Gastrocnemius medialis (tissue), 4 donors: ENCODE results near the gene TEX36. TPM values are rescaled to one million over a fixed set of nuclear protein-coding genes. Genes with fewer than 3 reads are reported as not detected.

Experiments used
- ATAC-seq, 2 donors: fragments of 150-250 bp; one replicate each; pipeline ENCODE4 v1.9.1; 2016
- DNase-seq, 2 donors: peaks; one replicate each; pipeline ENCODE4 v3.0.0-alpha.2; 2019
- H3K27ac ChIP-seq, 4 donors: fragments of 200-600 bp; sonication (generic); 1 replicate in 1 of 4; 2 replicates in 3 of 4; pipeline ENCODE4 v1.5.1; 2016 to 2018; ENCODE audit warnings: mild to moderate bottlenecking in 2 of 4, moderate library complexity in 1 of 4
- H3K27me3 ChIP-seq, 3 donors: fragments of 200-600 bp; sonication (generic) in 2 of 3; 1 replicate in 1 of 3; 2 replicates in 2 of 3; pipeline versions ENCODE4 v1.5.1 to v1.6.0; 2016 to 2019; ENCODE audit warnings: mild to moderate bottlenecking in 1 of 3, moderate library complexity in 1 of 3
- H3K36me3 ChIP-seq, 2 donors: fragments of 200-600 bp; sonication (generic) in 1 of 2; one replicate each; pipeline ENCODE4 v1.5.1; 2017 to 2018
- H3K4me1 ChIP-seq, 2 donors: fragments of 200-600 bp; sonication (generic) in 1 of 2; one replicate each; pipeline ENCODE4 v1.5.1; 2016 to 2017; ENCODE audit warnings: mild to moderate bottlenecking in 2 of 2
- H3K4me3 ChIP-seq, 4 donors: fragments of 200-600 bp; sonication (generic) in 3 of 4; 1 replicate in 1 of 4; 2 replicates in 3 of 4; pipeline ENCODE4 v1.5.1; 2016 to 2019; ENCODE audit warnings: mild to moderate bottlenecking in 2 of 4
- H3K9me3 ChIP-seq, 3 donors: fragments of 200-600 bp; sonication (generic) in 2 of 3; 1 replicate in 1 of 3; 2 replicates in 2 of 3; pipeline ENCODE4 v1.5.1; 2016 to 2019
- CTCF ChIP-seq, 5 experiments: fragments of 450-650 bp in 3 of 5; fragments of 200-600 bp in 2 of 5; sonication (generic) in 2 of 5; IDR thresholded peaks in 4 of 5; conservative IDR thresholded peaks in 1 of 5; 1 replicate in 4 of 5; 2 replicates in 1 of 5; pipeline ENCODE4 v1.5.1; 2016 to 2019; ENCODE audit warnings: antibody characterized with exemption in 5 of 5, mild to moderate bottlenecking in 3 of 5, moderate library complexity in 3 of 5
- POLR2A ChIP-seq, 2 donors: fragments of 450-650 bp; IDR thresholded peaks; one replicate each; pipeline ENCODE4 v1.6.1; 2017; ENCODE audit warnings: antibody characterized with exemption in 2 of 2, mild to moderate bottlenecking in 2 of 2, moderate library complexity in 2 of 2
- in situ Hi-C, 4 donors: fragments of 200-750 bp; cut with MboI; loops; one replicate each; pipeline versions ENCODE4 v1.15.0 to v1.8.0; 2017; ENCODE audit warnings: low sequenced_read_pairs in 4 of 4
- intact Hi-C: fragments of 100-400 bp; cut with DNase I; formaldehyde crosslinking; loops from one replicate; pipeline ENCODE4 v1.15.1; 2023; ENCODE audit warnings: low total_unique reads
- total RNA-seq, 4 donors: library from RNA; depleted of rRNA; stranded (reverse); fragments of >200 nt; gene quantifications; one replicate each; pipeline versions ENCODE4 v1.1.0 to v1.2.3, GENCODE V29; 2016

TEX36 gene
- total RNA-seq, 4 donors from 2014 or later = not detected

GRCh38 chr10:125672884-125673283, 10.1 kb downstream of the TEX36 start:
- intact Hi-C loops (no loop called here), in situ Hi-C loops (no loop called here)
- H3K27ac ChIP-seq = no peak overlapping the region
- no peaks in the 10 kb centered on the region for H3K4me1 ChIP-seq
- H3K9me3 ChIP-seq = peaks cover 0 to 5% (median 3%) of the 10 kb centered on the region in 3 donors
- H3K27me3 ChIP-seq = peaks cover 0 to 3% (median 0%) of the 10 kb centered on the region in 3 donors
- H3K4me3 ChIP-seq = no peak overlapping the region
- TF ChIP-seq POLR2A (IDR thresholded peaks at IDR 0.05) (no peak), CTCF (IDR thresholded peaks at IDR 0.05 in 4 of 5, conservative IDR thresholded peaks at IDR 0.05 in 1 of 5) (no peak)
- DNase-seq (no peak), ATAC-seq (no peak)
- no peaks in the 10 kb centered on the region for H3K36me3 ChIP-seq

DNA sequence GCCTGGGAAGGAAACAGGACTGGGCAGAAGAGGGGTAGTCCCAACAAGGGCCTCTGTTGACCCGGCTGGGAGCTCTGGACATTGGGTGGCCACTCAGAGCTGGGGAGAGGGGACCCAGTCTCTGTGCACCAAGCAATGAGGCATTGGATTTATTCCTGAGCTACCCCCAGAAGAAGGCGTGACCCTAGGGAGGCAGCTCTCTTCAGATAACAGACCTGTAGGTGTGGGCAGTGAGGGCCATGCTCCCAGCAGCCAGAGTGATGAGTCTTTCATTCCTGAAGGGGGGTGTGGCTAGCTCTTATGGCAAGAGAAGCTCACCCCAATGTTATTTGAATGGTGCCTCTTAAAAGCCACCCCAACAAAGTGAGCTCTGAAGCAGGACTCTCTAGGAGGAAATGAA, 20.4 kb downstream of the TEX36 start:
- ATAC-seq (no peak), DNase-seq (no peak)
- no peak for TF ChIP-seq POLR2A (IDR thresholded peaks at IDR 0.05)
- TF ChIP-seq CTCF (IDR thresholded peaks at IDR 0.05 in 4 of 5, conservative IDR thresholded peaks at IDR 0.05 in 1 of 5) = no peak
- Histone ChIP-seq H3K4me1 (no peaks in the 10 kb centered on the region), H3K27me3 (no peaks in the 10 kb centered on the region), H3K9me3 (peaks cover 0 to 4% (median 0%) of the 10 kb centered on the region in 3 donors), H3K27ac (no peak overlapping the region), H3K4me3 (no peak overlapping the region), H3K36me3 (no peaks in the 10 kb centered on the region)
- in situ Hi-C loops = no loop called here
- intact Hi-C loops = no loop called here

DNA sequence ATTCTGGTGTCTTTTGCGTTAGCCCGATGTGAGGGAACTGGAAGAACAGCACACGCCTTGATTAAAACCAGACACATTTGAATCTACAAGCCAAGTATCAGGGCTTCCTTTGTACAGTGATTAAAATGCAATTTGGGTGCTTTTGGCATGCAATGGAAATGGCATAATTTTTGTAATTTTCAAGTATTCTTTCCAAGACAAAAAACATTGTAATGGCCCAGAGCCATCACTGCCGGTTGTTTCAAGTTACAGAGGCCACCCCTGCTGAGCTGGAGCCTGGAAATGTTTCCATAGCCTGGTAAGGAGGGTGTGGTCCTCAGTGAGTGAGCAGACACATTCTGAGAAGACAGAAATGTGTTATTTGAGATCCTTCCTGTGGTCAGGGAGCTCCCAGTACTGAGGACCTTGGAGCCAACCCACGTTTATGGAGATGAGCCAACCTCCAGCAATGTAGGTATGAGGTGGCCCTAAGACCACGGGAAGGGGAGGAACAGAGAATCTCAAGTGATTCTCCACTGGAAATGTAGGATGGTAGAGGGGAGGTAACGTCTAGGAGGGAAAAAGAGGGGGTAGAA, 20.9 kb downstream of the TEX36 start:
- in situ Hi-C loops = no loop called here
- no peak for TF ChIP-seq POLR2A (IDR thresholded peaks at IDR 0.05)
- DNase-seq (no peak), ATAC-seq (no peak)
- intact Hi-C loops = no loop called here
- no peak overlapping the region for H3K27ac ChIP-seq
- H3K27me3 ChIP-seq = no peaks in the 10 kb centered on the region
- peaks cover 0 to 4% (median 0%) of the 10 kb centered on the region in 3 donors for H3K9me3 ChIP-seq
- H3K4me1 ChIP-seq = no peaks in the 10 kb centered on the region
- H3K4me3 ChIP-seq = no peak overlapping the region
- H3K36me3 ChIP-seq = no peaks in the 10 kb centered on the region

DNA sequence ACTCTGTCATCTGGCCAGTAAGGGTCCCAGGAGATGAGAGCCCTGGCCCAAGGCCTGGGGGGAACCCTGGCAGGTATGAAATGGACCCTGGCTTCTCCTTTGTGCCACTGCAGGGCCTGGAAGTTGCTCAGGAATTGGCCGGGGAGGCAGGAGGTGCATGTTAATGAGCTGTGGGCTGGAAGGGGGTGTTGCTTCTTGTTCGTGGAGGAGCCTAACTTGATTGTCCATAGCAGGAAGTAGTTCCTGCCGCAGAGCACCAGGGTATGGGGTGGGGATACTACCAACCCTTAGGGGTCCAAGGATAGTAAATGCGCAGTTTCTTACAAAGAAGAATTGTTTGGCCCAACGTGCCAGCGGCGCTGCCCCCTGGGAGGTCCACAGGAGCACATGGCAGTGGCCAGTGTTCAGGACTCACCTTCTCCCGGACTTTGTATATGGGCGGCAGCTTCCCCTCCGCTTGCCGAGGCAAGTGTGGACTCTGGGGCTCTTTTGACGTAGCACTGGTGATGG, 21.5 kb downstream of the TEX36 start:
- peaks cover 0 to 4% (median 0%) of the 10 kb centered on the region in 3 donors for H3K9me3 ChIP-seq
- no peaks in the 10 kb centered on the region for H3K36me3 ChIP-seq
- in situ Hi-C loops (no loop called here), intact Hi-C loops (no loop called here)
- H3K4me3 ChIP-seq = no peak overlapping the region
- no peak for DNase-seq
- H3K27me3 ChIP-seq = no peaks in the 10 kb centered on the region
- no peaks in the 10 kb centered on the region for H3K4me1 ChIP-seq
- no peak overlapping the region for H3K27ac ChIP-seq
- no peak for ATAC-seq
- no peak for TF ChIP-seq CTCF (IDR thresholded peaks at IDR 0.05 in 4 of 5, conservative IDR thresholded peaks at IDR 0.05 in 1 of 5)
- TF ChIP-seq POLR2A (IDR thresholded peaks at IDR 0.05) = no peak

GRCh38 chr10:125659071-125659470, 23.9 kb downstream of the TEX36 start:
- no peaks in the 10 kb centered on the region for H3K4me1 ChIP-seq
- H3K9me3 ChIP-seq = peaks cover 0 to 4% (median 0%) of the 10 kb centered on the region in 3 donors
- no peaks in the 10 kb centered on the region for H3K36me3 ChIP-seq
- TF ChIP-seq POLR2A (IDR thresholded peaks at IDR 0.05) (no peak), CTCF (IDR thresholded peaks at IDR 0.05 in 4 of 5, conservative IDR thresholded peaks at IDR 0.05 in 1 of 5) (no peak)
- no peak overlapping the region for H3K27ac ChIP-seq
- intact Hi-C loops = no loop called here
- DNase-seq (no peak), ATAC-seq (no peak)
- in situ Hi-C loops = no loop called here
- no peaks in the 10 kb centered on the region for H3K27me3 ChIP-seq
- no peak overlapping the region for H3K4me3 ChIP-seq
